SIG-M5 treated with dmso at 0.1 percent for 504 hours (cell line): Measurements from ENCODE around the gene ATOX1.

Experiments
- DNase-seq: peaks from one replicate; lab custom pipeline; 2025; ENCODE audit not compliant: unreplicated experiment; lab: John Stamatoyannopoulos, UW

ATOX1 gene

GRCh38 chr5:151770383-151771258 lies 12.2 kb upstream of the ATOX1 start:
- no peak for DNase-seq

GRCh38 chr5:151766975-151767374 lies 8.5 kb upstream of the ATOX1 start:
- DNase-seq, result no peak

DNA sequence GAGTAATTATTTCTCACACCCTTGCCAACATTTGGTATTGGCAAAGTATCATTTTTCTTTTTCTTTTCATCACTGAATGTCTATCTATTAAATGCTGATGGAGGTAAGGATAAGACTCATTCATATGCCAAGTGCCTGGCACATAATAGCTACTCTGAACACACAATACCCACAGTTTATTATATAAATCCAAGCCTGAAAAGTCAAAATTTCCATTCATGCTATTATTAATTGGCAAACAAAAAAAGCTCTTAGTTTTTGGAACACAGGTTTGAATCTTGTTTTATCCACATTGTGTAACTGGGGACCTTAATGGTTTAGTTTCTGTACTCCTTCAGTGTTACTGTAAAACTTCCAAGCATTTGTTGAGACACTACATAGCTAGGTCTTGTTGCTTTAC lies 6.4 kb upstream of the ATOX1 start:
- no peak for DNase-seq

DNA sequence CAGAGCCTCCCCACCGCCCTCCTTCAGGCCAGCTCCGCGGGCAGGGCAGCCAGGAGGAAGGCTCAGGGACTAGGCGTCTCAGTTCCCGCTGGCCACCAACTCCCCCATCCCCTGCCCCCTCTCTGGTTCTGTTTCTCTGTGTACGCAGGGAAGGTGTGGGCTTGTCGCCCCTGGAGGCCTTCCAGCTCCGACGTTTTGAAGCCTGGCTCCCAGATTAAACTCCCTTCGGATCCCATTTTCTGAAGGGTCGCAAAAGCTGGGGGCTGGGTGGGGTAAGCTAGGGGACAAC lies 346 bp downstream of the ATOX1 start:
- no peak for DNase-seq

GRCh38 chr5:151757233-151758140 lies 944 bp downstream of the ATOX1 start:
- peak; percentile 34 for DNase-seq

- DNase-seq, result no peak
Measured at GRCh38 chr5:151755383-151755782, 3.0 kb downstream of the ATOX1 start.

DNA sequence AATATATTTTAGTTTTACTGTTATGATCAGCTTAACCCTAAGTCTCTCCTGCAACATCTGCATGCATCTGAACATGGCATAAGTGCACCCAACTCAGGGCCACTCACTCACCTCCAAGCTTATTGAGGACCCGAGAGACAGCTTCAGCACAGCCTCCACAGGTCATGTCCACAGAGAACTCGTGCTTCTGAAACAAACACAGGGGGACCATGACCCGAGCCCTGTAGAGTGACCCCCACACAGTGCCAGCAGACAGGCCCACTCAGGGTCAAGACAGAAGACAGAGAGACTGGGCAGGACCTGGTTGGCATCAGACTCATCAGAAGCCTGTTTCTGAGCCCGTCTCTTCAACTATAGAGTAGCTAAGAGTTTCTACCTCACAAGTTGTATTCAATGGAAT lies 6.8 kb downstream of the ATOX1 start:
- no peak for DNase-seq

DNA sequence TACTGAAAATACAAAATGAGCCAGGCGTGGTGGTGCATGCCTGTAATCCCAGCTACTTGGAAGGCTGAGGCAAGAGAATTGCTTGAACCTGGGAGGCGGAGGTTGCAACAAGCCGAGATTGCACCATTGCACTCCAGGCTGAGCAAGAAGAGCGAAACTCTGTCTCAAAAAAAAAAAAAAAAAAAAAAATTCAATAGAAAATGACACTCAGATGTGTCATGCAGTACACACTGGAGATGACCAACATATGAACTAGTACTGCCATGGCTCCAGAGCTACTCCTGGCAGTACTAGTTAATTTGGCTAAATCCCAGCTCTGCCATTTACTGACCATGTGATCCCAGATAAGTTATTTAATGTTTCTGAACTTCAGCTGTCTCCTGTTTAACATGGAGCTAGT lies 7.3 kb downstream of the ATOX1 start:
- DNase-seq, result no peak

DNA sequence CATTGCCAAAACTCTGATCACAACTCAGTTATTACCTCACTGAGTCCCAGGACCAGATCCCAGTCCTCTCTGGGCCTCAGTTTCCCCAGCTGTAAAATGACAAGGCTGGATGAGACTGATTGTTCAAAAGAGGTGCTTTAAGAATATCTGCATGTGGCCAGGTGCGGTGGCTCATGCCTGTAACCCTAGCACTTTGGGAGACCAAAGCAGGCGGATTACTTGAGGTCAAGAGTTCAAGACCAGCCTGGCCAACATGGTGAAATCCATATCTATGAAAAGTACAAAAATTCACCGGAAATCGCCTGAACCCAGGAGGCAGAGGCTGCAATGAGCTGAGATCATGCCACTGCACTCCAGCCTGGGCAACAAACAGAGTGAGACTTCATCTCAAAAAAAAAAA lies 8.3 kb downstream of the ATOX1 start:
- DNase-seq, result no peak

DNA sequence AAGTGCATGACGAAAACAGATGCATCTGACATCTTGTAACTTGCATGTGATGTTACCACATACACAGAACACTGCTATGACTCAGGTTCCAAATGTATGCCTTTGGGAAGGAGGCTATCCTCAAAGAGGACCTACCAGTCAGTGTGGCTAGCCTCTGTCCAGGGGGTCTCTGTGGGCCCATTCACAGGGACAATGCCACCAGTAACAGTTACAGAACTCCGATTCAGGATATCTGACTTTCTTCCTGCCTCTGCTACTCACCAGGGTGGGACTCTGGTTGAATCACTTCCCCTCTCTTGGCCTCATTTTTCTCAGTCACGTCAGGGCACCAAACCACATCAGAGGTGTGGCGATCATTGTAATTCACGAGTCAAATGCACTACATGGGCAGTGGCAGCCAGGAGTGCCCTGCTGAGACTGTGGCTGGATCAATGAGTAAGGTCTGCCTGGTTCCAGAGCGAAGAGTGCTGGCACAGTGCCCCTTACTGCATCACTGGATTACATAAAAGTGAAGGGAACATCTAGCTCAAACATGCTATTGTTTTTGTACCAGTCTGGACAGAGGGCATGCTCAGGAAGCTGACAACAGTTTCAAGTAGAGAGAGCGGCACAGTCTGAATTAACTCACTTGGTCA lies 13.2 kb downstream of the ATOX1 start:
- DNase-seq, result no peak

DNA sequence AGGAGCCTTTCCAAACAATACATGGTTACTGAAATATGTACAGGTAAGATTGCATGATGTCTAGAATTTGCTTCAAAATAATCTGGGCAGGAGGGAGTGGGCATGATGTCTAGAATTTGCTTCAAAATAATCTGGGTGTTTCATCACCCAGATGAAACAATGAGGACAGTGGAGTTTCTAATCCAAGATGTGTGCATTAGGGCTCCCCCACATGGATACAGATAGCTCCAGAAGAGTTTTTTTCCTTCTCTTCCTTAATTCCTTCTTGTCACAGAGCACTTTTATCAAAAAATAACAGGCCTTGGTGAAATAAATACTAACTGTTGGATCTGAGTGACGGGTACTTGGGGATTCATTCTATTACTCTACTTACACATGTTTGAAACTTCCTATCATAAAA lies 14.9 kb downstream of the ATOX1 start:
- no peak for DNase-seq

DNA sequence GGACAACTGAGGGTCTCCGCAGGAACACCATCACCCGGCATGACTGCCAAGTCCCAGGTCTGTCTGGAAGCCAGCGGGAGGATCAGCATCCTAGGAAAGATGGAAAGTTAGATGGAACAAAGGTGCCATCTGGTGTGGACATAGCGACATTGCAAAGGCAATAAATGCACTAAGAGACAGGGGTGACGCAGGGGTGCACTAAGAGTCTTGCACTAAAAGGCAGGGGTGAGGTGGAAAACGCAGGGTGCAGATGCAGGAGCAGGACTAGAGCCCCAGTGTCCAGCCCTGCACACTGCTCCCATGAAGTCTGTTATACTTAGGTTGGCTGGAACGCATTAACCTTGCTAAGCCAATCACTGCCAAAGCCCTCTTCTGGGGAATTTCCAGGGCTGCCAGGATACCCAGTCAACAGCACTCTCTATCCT lies 15.5 kb downstream of the ATOX1 start:
- peak; percentile 32 for DNase-seq

- DNase-seq, result no peak
Measured at GRCh38 chr5:151741678-151742423, 16.6 kb downstream of the ATOX1 start.

DNA sequence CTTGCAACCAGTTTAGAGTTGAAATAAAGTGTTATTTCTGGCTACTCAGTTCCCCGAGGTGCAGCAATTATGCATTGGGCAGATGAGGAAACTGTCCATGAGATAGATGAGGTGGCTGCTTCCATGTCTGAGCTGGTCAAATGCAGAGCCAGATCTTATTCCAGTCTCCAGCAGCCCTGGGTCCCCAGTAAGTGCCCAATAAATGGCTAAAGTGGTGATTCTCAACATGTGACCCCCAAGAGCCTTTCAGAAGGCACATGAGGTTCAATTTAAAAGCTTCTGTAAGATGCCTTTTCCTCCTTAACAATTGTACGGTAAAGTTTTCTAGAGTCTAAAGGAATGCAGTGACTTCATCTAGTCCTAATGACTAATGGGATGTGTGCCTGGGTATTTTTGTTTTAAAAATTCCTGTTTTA lies 17.5 kb downstream of the ATOX1 start:
- DNase-seq, result no peak

DNA sequence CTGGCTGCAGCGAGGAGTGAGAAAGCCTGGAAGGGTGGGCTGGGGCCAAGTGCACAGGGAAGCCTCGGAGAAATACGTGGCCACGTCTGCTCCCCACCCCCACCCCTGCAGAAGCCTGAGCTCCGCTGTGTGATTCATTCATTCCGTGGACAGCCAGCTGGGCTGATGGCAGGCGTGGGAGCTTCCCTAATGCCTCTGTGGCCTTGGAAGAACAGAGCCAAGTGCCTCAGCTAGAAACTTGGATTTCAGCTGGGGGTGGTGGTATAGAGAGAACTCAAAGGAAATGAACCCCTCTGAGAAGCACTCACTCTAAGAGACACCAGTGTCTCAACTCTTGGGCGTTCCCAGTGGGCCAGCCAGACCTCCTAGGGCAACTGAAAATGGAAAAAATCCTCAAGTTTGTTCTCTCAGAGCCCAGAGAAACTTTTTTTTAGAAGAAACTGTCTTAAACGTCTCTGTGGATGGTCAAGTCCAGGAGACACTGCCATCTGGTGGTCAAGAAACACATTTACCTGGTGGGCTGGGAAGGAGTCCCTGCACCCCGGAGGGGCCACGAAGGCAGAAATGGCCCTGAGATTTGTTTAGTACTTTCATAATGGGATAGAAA lies 18.0 kb downstream of the ATOX1 start:
- DNase-seq, result peak; percentile 64

DNA sequence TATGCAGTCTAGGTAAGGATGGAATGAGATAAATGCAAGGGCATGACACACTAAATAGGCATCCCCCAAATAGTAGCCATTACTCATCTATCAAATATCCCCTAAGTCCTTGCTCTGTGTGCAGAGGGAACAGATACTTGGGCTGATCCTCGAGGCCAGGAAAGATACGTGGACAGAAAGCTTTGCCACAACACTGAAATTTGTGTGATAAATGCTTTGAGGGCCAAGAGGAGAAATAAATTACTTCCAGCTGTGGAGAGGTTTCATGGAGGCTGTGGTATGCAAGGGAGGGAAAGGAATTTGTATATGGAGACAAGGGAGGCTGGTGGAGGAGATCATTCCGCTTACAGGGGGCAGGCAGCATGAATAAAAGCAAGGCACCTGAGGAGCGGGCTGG lies 18.5 kb downstream of the ATOX1 start:
- DNase-seq, result no peak

GRCh38 chr5:151739395-151739794 lies 19.0 kb downstream of the ATOX1 start:
- no peak for DNase-seq

- DNase-seq, result no peak
Measured at GRCh38 chr5:151738125-151738848, 20.1 kb downstream of the ATOX1 start.

GRCh38 chr5:151737431-151737830 lies 21.0 kb downstream of the ATOX1 start:
- DNase-seq, result no peak

GRCh38 chr5:151735646-151736045 lies 22.8 kb downstream of the ATOX1 start:
- DNase-seq, result no peak
